Endothelial cell of umbilical vein (primary cell): ENCODE data around the gene MRPL4. TPM values are rescaled to one million over a fixed set of nuclear protein-coding genes. Genes with fewer than 3 reads are reported as not detected.

Source experiments
- BruUV-seq: library from RNA; stranded (reverse); fragments of 400-500 nt; replicated peaks from 2 replicates; lab custom pipeline; 2021; lab: Mats Ljungman, UMichigan
- CTCF ChIA-PET: fragments of 300-600, 350-600 bp; sonication (Branson Sonifier 250); formaldehyde crosslinking; loops from one replicate; lab custom pipeline; 2021; ENCODE audit warnings: antibody characterized with exemption, inconsistent platforms; lab: Charles Lee
- POLR2A ChIA-PET: fragments of 300-600, 350-600 bp; sonication (Branson Sonifier 250); formaldehyde crosslinking; loops from one replicate; lab custom pipeline; 2021; ENCODE audit warnings: antibody characterized with exemption, inconsistent platforms; lab: Charles Lee
- DNase-seq: peaks from one replicate; pipeline ENCODE4 v3.0.0-alpha.2; 2011; ENCODE audit warnings: low read depth, low spot score
- FAIRE-seq: peaks from 2 replicates; lab custom pipeline; 2011; peaks lifted over from hg19 to GRCh38; lab: Jason Lieb, UNC
- H2AFZ ChIP-seq: 2 replicates; pipeline ENCODE4 v1.6.0; 2012; ENCODE audit warnings: low read depth, low read length, control low read depth, inconsistent platforms
- H3K27ac ChIP-seq: 2 replicates; pipeline ENCODE4 v1.5.1; 2011; ENCODE audit warnings: low read depth, mild to moderate bottlenecking, control low read depth, low read length, moderate library complexity; ENCODE audit not compliant: insufficient read depth
- H3K27me3 ChIP-seq, 2 experiments: 2 replicates each; pipeline versions ENCODE4 v1.6.0 to v1.6.1; 2011; ENCODE audit warnings: low read length in 2 of 2, mixed read lengths in 1 of 2; ENCODE audit not compliant: control insufficient read depth in 2 of 2, insufficient read depth in 2 of 2
- H3K36me3 ChIP-seq, 2 experiments: 2 replicates in 1 of 2; 3 replicates in 1 of 2; pipeline ENCODE4 v1.5.1; 2011; ENCODE audit warnings: low read length in 2 of 2, mild to moderate bottlenecking in 1 of 2, moderate library complexity in 1 of 2; ENCODE audit not compliant: control insufficient read depth in 2 of 2, insufficient read depth in 2 of 2; ENCODE audit errors: extremely low read depth in 1 of 2
- H3K4me1 ChIP-seq: 3 replicates; pipeline ENCODE4 v1.5.1; 2011; ENCODE audit warnings: mild to moderate bottlenecking, low read length; ENCODE audit not compliant: control insufficient read depth, insufficient read depth; ENCODE audit errors: extremely low read depth
- H3K4me2 ChIP-seq: 2 replicates; pipeline ENCODE4 v1.6.1; 2011; ENCODE audit warnings: low read length, control low read depth, mixed read lengths; ENCODE audit not compliant: insufficient read depth
- H3K4me3 ChIP-seq, 3 experiments: fragments of 200-600 bp in 1 of 3; sonication (generic), shearing (Covaris generic) in 1 of 3; replicated peaks in 1 of 3; 2 replicates each; pipeline ENCODE4 v1.5.1; 2011 to 2016; ENCODE audit warnings: control low read depth in 3 of 3, low read length in 3 of 3, mild to moderate bottlenecking in 2 of 3, inconsistent platforms in 1 of 3, low read depth in 1 of 3, moderate library complexity in 1 of 3; ENCODE audit not compliant: insufficient read depth in 1 of 3
- H3K79me2 ChIP-seq: 2 replicates; pipeline ENCODE4 v1.6.0; 2012; ENCODE audit warnings: low read length, inconsistent platforms; ENCODE audit not compliant: control insufficient read depth, insufficient read depth
- H3K9ac ChIP-seq: replicated peaks from 2 replicates; pipeline ENCODE3; 2011; ENCODE audit warnings: low read length, control low read depth; ENCODE audit not compliant: insufficient read depth; ENCODE audit errors: extremely low read depth
- H3K9me1 ChIP-seq: replicated peaks from 3 replicates; pipeline ENCODE4 v1.6.0; 2011; ENCODE audit warnings: mild to moderate bottlenecking, low read length; ENCODE audit not compliant: control insufficient read depth, insufficient read depth; ENCODE audit errors: extremely low read depth
- H3K9me3 ChIP-seq: replicated peaks from 2 replicates; pipeline ENCODE4 v1.5.1; 2012; ENCODE audit warnings: low read length, inconsistent platforms; ENCODE audit not compliant: control insufficient read depth, insufficient read depth
- H4K20me1 ChIP-seq: replicated peaks from 2 replicates; pipeline ENCODE3; 2011; ENCODE audit warnings: mild to moderate bottlenecking, low read length; ENCODE audit not compliant: control insufficient read depth, insufficient read depth; ENCODE audit errors: extremely low read depth
- CTCF ChIP-seq, 2 donors: IDR thresholded peaks; 1 replicate in 1 of 2; 2 replicates in 1 of 2; pipeline ENCODE4 v1.5.1; 2011; ENCODE audit warnings: low read length in 2 of 2, mild to moderate bottlenecking in 2 of 2, moderate library complexity in 2 of 2, control low read depth in 1 of 2, inconsistent platforms in 1 of 2, low read depth in 1 of 2; ENCODE audit not compliant: insufficient read depth in 1 of 2; ENCODE audit errors: extremely low read depth in 1 of 2
- EZH2 ChIP-seq: IDR thresholded peaks from 2 replicates; pipeline ENCODE4 v1.6.1; 2012; ENCODE audit warnings: borderline replicate concordance, low read depth, mild to moderate bottlenecking, moderate library complexity, low read length, inconsistent platforms; ENCODE audit not compliant: severe bottlenecking
- FOS ChIP-seq: IDR thresholded peaks from 2 replicates; pipeline ENCODE4 v1.6.1; 2011; ENCODE audit warnings: mild to moderate bottlenecking, low read length, moderate library complexity, borderline replicate concordance; ENCODE audit not compliant: insufficient read depth
- GATA2 ChIP-seq: IDR thresholded peaks from 2 replicates; pipeline ENCODE4 v1.7.0; 2011; ENCODE audit warnings: low read depth, mild to moderate bottlenecking, moderate library complexity, mixed read lengths, low read length; ENCODE audit not compliant: insufficient read length, insufficient read depth
- JUN ChIP-seq: IDR thresholded peaks from 2 replicates; pipeline ENCODE4 v1.6.1; 2011; ENCODE audit warnings: borderline replicate concordance, low read depth; ENCODE audit not compliant: insufficient read length, insufficient read depth
- MAX ChIP-seq: IDR thresholded peaks from 2 replicates; pipeline ENCODE4 v1.6.1; 2011; ENCODE audit not compliant: insufficient read depth, insufficient read length
- MYC ChIP-seq: IDR thresholded peaks from one replicate; pipeline ENCODE4 v1.6.1; 2011; ENCODE audit warnings: mild to moderate bottlenecking, low read depth, low read length
- POLR2A ChIP-seq: IDR thresholded peaks from 2 replicates; pipeline ENCODE4 v1.6.1; 2012; ENCODE audit warnings: low read depth, mild to moderate bottlenecking, control low read depth, low read length
- POLR2AphosphoS5 ChIP-seq: IDR thresholded peaks from 2 replicates; pipeline ENCODE4 v1.6.1; 2012; ENCODE audit warnings: low read depth, mild to moderate bottlenecking, control low read depth, low read length, moderate library complexity; ENCODE audit not compliant: insufficient read depth
- dilution Hi-C: fragments of 300-500 bp; cut with MboI; formaldehyde crosslinking; loops from one replicate; pipeline ENCODE4 v1.15.0; 2019; ENCODE audit warnings: low sequenced_read_pairs; ENCODE audit not compliant: extremely low pct_ligation_motif_present
- intact Hi-C: fragments of 100-400 bp; cut with micrococcal nuclease; formaldehyde crosslinking; loops from one replicate; pipeline ENCODE4 v1.10.0; 2022
- polyA plus RNA-seq, 4 experiments: library from polyadenylated mRNA; depleted of rRNA in 3 of 4; stranded (reverse) in 3 of 4; unstranded in 1 of 4; fragments of >200 nt; gene quantifications; 2 replicates each; pipeline versions ENCODE4 v1.2.1 to v1.2.3, GENCODE V29; 2011 to 2012; ENCODE audit warnings: missing spikeins in 1 of 4
- total RNA-seq: library from RNA; stranded (reverse); gene quantifications from 2 replicates; pipeline ENCODE4 v1.2.3, GENCODE V29; 2021

MRPL4 gene
- total and polyA plus RNA-seq, 2 donors (not counting 3 experiments of a cell fraction or from before 2014, with no cell fraction given): 70.4 to 118 TPM

DNA sequence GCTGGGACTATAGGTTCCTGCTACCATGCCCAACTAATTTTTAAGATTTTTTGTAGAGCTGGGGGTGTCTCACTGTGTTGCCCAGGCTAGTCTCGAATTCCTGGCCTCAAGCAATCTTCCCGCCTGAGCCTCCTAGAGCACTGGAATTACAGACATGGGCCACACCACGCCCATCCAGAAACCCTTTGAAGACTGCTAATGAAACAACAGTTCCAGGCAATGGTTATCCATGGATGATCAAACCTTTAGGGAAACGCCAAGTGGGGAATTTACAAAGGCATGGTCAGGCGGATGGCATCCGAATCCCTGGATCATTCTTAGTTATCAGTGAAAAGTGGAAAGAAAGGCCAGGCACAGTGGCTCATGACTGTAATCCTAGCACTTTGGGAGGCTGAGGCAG lies 40.3 kb upstream of the MRPL4 start:
- Histone ChIP-seq H3K9ac (no peak overlapping the region), H3K4me2 (no peak overlapping the region), H3K36me3 (no peaks in the 10 kb centered on the region), H3K9me3 (no peaks in the 10 kb centered on the region), H3K79me2 (no peaks in the 10 kb centered on the region), H2AFZ (no peak overlapping the region), H3K9me1 (no peaks in the 10 kb centered on the region), H3K4me1 (no peaks in the 10 kb centered on the region), H3K27me3 (peaks cover 0 to 1% of the 10 kb centered on the region in 2 experiments), H3K27ac (no peak overlapping the region), H4K20me1 (no peaks in the 10 kb centered on the region), H3K4me3 (no peak overlapping the region)
- TF ChIP-seq EZH2 (no peak), MYC (no peak), MAX (no peak), JUN (no peak), GATA2 (no peak)
- BruUV-seq: no TSS peak
- dilution Hi-C loops (no loop called here), intact Hi-C loops (no loop called here)
- POLR2A ChIA-PET: no interaction called here
- FAIRE-seq (no peak), DNase-seq (no peak)
- CTCF ChIA-PET: interaction anchor here (1.4 to 2.5 kb wide), 2 partner anchors 17 to 38 kb away, joined by 6 to 10 read pairs; no protein-coding TSS in a partner anchor

DNA sequence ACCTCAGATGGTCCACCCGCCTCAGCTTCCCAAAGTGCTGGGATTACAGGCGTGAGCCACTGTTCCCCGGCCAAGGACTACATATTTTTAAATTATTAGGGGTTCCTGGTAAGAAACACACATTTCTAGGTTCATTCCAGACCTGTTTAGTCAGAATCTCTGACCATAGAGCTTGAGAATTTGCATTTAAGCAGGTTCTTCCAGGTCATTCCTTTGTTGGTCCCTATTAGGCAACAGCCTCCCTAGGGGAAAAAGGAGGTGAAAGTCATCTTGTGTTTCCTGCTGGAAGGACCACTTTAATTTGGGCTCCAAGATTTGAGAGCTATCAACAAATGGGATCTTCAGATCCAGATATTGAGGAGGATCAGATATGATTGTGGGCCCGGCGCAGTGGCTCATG lies 37.2 kb upstream of the MRPL4 start:
- ChIA-PET CTCF (interaction anchor here (1.6 to 2.2 kb wide), 2 partner anchors 13 to 35 kb away, joined by 4 to 6 read pairs; no protein-coding TSS in a partner anchor), POLR2A (no interaction called here)
- FAIRE-seq (no peak), DNase-seq (no peak)
- no peaks in the 10 kb centered on the region for H3K36me3 ChIP-seq
- no peak overlapping the region for H3K4me2 ChIP-seq
- H3K9me1 ChIP-seq: no peaks in the 10 kb centered on the region
- dilution Hi-C loops: no loop called here
- H3K9ac ChIP-seq: no peak overlapping the region
- no peaks in the 10 kb centered on the region for H3K9me3 ChIP-seq
- H3K27me3 ChIP-seq: no peaks in the 10 kb centered on the region
- no peaks in the 10 kb centered on the region for H3K4me1 ChIP-seq
- intact Hi-C loops: no loop called here
- H2AFZ ChIP-seq: no peak overlapping the region
- BruUV-seq: no TSS peak
- H4K20me1 ChIP-seq: no peaks in the 10 kb centered on the region
- no peaks in the 10 kb centered on the region for H3K79me2 ChIP-seq
- H3K27ac ChIP-seq: no peak overlapping the region
- H3K4me3 ChIP-seq: no peak overlapping the region
- TF ChIP-seq EZH2 (no peak), FOS (no peak), CTCF (IDR thresholded peaks at IDR 0.05; ENCODE audit: extremely low read depth in 1 of 2, insufficient read depth in 1 of 2, low read depth in 1 of 2, low read length in 2 of 2) (no peak), POLR2A (no peak), JUN (no peak), MYC (no peak), MAX (no peak), GATA2 (no peak), POLR2AphosphoS5 (no peak)
